ENCODE measurements around the gene AGAP5.
"Not testable (repeated sequence)": the region's sequence is repeated elsewhere in the genome, so short reads cannot be mapped to it uniquely, and the experiment has no call there.

GRCh38 chr10:73695302-73695701 is 2.6 kb downstream of the AGAP5 start:
- TF ChIP-seq EP300, POLR2A (IDR thresholded peaks at IDR 0.05): not testable (repeated sequence)

Data from upper lobe of left lung (tissue), 4 donors.